ENCODE measurements around the gene RAD9A.

Gene RAD9A

DNA sequence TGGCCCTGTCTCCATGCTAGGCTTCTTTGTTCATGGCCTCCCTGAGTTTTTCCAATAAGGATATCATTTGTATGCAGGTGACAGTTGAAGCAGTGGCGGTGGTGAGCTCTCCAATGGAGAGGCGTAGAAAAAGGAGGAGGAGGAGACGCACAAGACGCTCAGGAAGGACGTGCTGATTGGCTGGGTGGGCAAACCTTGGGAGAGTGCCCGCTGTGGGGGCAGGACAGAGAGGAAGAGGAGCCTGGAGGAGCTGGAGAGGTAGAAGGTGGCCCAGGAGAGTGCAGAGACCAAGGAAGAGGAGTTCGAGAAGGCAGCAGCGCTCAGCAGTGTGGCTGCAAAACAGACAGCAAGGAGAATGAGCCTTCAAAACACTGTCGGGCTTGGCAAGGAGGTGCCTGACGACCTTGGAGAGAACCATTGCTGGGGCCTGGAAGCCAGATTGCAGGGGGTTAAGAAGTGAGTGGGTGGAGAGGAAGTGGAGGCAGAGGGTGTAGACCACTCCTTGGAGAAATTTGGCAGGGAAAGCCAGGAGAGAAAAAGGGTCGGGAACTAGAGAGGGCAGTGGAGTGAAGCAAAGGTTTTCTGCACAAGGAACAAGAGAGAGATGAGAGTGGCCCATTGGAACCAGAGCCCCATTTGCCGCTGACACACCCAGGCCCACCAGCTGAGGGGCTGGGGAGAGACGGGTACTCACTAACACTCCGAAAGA, 25.9 kb upstream of the RAD9A start:
- TF ChIP-seq JUND (IDR thresholded peaks at IDR 0.05; ENCODE audit: low read depth) = no peak
- in situ Hi-C loops (cut with HindIII; ENCODE audit: low pct_unique_long_range_greater_than_20kb, low sequenced_read_pairs) = no loop called here
- no peak for DNase-seq (ENCODE audit: low read depth in 1 of 2, low spot score in 1 of 2)

- no peak for TF ChIP-seq JUND (IDR thresholded peaks at IDR 0.05; ENCODE audit: low read depth)
- in situ Hi-C loops (cut with HindIII; ENCODE audit: low pct_unique_long_range_greater_than_20kb, low sequenced_read_pairs) = no loop called here
- DNase-seq (ENCODE audit: low read depth in 1 of 2, low spot score in 1 of 2) = no peak
Measured at GRCh38 chr11:67366546-67366945, 25.2 kb upstream of the RAD9A start.

DNA sequence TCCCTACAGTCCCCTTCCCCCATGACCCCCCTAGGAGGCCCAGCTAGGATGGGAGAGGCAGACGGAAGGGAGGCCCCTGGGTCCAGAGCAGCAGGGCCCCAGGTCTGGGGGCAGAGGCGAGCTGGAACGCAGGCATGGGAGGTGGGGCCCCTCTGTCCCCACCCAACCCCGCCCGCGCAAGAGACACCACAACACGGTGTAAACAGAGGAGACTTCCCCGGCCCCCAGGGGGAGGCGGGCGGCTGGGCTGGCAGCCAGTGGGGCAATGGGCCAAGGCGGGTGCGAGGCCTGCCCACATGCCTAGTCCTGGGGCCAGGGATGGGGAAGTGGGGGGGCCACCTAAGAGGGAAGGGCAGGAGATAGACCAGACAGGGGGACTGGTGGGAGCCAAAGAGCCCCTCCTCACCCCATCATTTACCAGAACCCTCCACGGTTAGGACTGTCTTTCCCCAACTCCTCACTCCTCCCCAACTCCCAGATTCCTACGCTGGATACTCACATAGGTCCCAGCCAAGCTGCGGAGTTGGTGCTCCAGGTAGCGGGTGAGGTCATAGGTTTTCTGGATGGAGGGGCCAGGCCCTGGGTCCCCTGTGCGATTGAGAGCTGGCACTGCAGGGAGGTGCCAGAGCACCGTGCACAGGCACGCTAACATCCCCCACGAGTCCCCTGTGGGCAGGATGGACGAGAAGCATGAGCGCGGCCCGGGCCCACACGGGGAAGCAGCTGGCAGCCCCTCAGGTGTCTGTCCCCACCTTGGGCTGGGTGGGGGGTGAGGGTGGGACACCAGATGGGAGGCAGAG, 24.6 kb upstream of the RAD9A start:
- no peak for DNase-seq (ENCODE audit: low read depth in 1 of 2, low spot score in 1 of 2)
- in situ Hi-C loops (cut with HindIII; ENCODE audit: low pct_unique_long_range_greater_than_20kb, low sequenced_read_pairs) = no loop called here
- no peak for TF ChIP-seq JUND (IDR thresholded peaks at IDR 0.05; ENCODE audit: low read depth)

DNA sequence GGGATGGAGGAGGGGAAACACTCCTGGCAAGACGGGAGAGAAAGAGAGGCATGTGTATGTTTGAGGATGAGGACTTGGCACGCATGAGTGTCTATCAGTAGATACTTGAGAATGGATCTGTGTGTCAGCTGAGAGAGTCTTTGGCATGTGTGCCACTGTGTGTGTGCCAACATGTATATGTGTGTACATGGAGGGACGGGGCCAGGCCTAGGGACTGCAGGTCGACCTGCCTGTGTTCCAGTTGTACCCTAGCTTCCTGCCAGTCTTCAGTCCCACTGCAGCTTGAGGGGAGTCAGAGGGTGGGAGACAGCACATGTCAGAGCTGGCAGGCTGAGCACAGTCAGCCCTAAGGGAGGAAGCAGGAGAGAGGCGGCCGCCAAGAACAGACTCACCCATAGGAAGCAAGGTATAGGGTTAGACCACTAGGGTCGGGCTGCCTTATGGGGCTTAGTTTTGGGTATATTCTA, 24.0 kb upstream of the RAD9A start:
- no peak for DNase-seq (ENCODE audit: low read depth in 1 of 2, low spot score in 1 of 2)
- TF ChIP-seq JUND (IDR thresholded peaks at IDR 0.05; ENCODE audit: low read depth) = no peak
- in situ Hi-C loops (cut with HindIII; ENCODE audit: low pct_unique_long_range_greater_than_20kb, low sequenced_read_pairs) = no loop called here

DNA sequence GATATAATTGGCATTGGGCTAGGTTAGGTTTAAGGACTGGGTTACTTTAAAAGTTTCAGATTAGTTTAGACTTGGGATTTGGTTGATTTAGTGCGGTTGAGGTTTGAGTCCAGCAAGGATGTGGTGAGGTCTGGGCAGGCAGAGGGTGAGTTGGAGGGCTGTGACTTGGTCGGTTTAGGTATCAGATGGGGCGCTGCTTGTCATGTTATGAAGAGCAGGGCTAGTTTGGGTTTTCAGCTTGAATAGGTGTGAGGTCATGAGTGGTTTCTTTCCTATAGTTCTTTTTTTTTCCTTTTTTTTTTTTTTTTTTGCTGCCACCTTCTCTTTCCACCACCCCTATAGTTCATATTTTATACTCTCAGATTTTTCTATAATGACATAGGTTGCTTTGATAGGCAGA, 23.2 kb upstream of the RAD9A start:
- TF ChIP-seq JUND (IDR thresholded peaks at IDR 0.05; ENCODE audit: low read depth) = no peak
- DNase-seq (ENCODE audit: low read depth in 1 of 2, low spot score in 1 of 2) = no peak
- in situ Hi-C loops (cut with HindIII; ENCODE audit: low pct_unique_long_range_greater_than_20kb, low sequenced_read_pairs) = no loop called here

GRCh38 chr11:67369275-67369674, 22.5 kb upstream of the RAD9A start:
- no peak for DNase-seq (ENCODE audit: low read depth in 1 of 2, low spot score in 1 of 2)
- no peak for TF ChIP-seq JUND (IDR thresholded peaks at IDR 0.05; ENCODE audit: low read depth)
- in situ Hi-C loops (cut with HindIII; ENCODE audit: low pct_unique_long_range_greater_than_20kb, low sequenced_read_pairs) = no loop called here

DNA sequence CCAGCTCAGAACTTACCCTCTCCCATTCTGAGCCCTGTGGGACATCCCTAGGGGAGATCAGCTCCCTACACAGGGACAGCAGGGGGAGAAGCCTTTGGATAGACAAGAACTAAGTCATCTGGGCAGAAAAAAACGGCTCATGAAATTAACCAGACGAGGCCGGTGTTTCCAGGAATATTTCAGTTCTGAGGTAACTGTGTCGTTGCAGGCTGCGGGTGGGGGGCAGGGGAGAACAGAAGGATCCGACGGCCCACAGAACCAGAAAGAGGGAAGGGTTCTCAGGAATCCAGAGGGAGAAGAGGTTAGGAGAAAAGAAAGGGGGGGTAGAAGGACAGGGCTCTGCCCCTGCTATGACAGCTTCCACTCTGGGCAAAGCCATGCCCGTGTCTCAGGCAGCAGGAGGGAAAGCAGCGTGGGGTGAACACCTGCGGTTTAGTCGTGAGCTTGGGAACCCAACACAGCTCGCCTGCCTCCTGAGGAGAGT, 21.9 kb upstream of the RAD9A start:
- TF ChIP-seq JUND (IDR thresholded peaks at IDR 0.05; ENCODE audit: low read depth) = no peak
- in situ Hi-C loops (cut with HindIII; ENCODE audit: low pct_unique_long_range_greater_than_20kb, low sequenced_read_pairs) = no loop called here
- DNase-seq (ENCODE audit: low read depth in 1 of 2, low spot score in 1 of 2) = no peak

- TF ChIP-seq JUND (IDR thresholded peaks at IDR 0.05; ENCODE audit: low read depth) = no peak
- in situ Hi-C loops (cut with HindIII; ENCODE audit: low pct_unique_long_range_greater_than_20kb, low sequenced_read_pairs) = no loop called here
- no peak for DNase-seq (ENCODE audit: low read depth in 1 of 2, low spot score in 1 of 2)
Measured at GRCh38 chr11:67370351-67371076, 21.3 kb upstream of the RAD9A start.

DNA sequence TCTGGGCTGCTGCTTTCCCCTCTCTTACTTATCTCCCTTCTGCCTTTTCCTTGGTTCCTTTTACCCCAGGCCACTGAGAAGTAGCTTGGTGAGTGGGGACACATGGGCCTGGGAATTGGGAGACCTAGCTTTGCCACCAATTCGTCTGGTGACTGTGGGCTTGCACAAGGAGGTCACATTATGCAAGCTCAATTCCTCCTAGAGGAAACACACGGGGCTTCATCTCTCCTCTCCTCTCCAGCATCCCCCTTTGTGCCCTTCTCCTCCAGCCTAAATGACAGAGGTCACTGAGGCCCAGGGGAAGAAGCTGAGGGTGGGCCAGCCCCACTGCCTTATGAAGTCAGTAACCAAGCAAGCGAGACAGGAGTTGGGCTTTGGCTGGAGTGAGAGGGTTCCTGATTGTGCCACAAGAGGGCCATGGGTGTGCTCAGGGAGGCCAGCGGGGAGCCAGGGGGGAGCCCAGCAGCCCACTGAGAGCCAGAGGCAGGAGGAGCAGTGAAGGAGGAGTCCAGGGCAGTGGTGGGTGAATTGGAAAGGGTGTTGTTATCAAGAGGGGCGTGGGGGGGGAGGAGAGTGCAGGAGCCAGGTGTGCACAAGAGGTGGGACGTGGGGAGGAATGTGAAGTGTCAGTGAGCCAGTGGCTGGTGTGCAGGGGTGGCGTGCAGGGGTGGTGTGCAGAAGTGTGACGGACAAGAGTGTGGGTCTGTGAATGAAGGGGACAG, 20.4 kb upstream of the RAD9A start:
- in situ Hi-C loops (cut with HindIII; ENCODE audit: low pct_unique_long_range_greater_than_20kb, low sequenced_read_pairs) = no loop called here
- DNase-seq (ENCODE audit: low read depth in 1 of 2, low spot score in 1 of 2) = peak; percentile 62 to 81
- no peak for TF ChIP-seq JUND (IDR thresholded peaks at IDR 0.05; ENCODE audit: low read depth)

- in situ Hi-C loops (cut with HindIII; ENCODE audit: low pct_unique_long_range_greater_than_20kb, low sequenced_read_pairs) = no loop called here
- TF ChIP-seq JUND (IDR thresholded peaks at IDR 0.05; ENCODE audit: low read depth) = no peak
- DNase-seq (ENCODE audit: low read depth in 1 of 2, low spot score in 1 of 2) = no peak
Measured at GRCh38 chr11:67371911-67372320, 19.9 kb upstream of the RAD9A start.

DNA sequence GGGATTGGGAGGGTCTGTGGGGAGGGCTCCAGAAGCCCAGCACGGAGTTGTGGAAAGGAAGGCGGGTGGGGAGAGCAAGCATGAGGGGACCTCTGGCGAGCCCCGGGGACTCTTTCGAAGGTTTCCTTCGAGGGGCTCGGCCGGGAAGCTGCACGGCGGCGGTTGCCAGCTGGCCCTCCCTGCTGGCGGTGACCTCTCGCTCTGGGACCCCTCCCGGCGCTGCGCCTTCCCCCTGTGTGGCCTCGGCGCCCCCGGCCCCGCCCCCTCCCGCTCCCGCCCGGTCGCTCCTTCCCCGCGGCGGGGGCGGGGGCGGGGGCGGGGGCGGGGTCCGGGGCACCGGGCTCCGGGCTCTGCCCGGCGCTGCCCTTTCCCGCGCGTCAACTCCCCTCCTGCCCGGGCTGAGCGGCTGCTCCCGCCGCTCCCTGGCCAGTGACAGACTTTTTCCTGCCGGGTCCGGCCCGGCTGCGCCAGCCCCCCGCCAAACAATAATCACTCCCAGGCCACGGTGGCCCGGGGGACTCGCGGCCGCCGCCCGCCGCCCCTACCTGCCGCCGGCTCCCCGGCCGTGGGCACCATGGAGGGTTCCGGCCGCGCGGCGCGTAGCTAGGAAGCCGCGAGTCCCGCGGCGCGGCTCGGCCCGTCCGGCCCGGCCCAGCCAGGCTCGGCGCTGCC, 19.3 kb upstream of the RAD9A start:
- in situ Hi-C loops (cut with HindIII; ENCODE audit: low pct_unique_long_range_greater_than_20kb, low sequenced_read_pairs) = no loop called here
- TF ChIP-seq JUND (IDR thresholded peaks at IDR 0.05; ENCODE audit: low read depth) = no peak
- no peak for DNase-seq (ENCODE audit: low read depth in 1 of 2, low spot score in 1 of 2)

Data from T47D (cell line).